ENCODE results near the gene DTNBP1.

Gene DTNBP1

DNA sequence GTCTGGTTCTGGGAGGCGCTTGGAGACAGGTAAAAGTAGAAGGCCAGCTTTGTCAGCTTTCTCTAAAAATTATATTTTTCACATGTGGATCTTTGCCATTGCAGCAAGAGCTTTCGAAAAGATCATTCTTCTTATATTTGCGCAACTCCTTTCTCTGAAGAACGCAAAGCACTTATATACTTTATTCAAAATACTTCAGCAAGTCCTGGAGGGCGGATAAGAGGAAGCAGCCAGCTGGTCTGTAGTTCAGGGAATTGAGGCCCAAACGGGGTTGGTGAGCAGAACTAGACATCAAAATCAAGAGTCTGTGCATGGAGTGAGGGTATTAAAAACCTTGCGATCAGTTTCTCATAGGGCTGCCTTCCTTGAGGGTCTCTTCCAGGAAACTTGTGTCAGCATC is 182.3 kb downstream of the DTNBP1 start:
- H3K4me1 ChIP-seq (ENCODE audit: low read length), result peaks cover 27% of the 10 kb centered on the region
- peaks cover 48% of the 10 kb centered on the region for H3K79me2 ChIP-seq (ENCODE audit: low read length)

GRCh38 chr6:15479761-15480160 is 183.1 kb downstream of the DTNBP1 start:
- Histone ChIP-seq H3K9ac (ENCODE audit: low read length) (no peak overlapping the region), H3K79me2 (ENCODE audit: low read length) (peaks cover 49% of the 10 kb centered on the region), H4K20me1 (ENCODE audit: insufficient read depth, low read length) (no peaks in the 10 kb centered on the region), H3K9me3 (replicated peaks; ENCODE audit: insufficient read depth, low read length) (no peaks in the 10 kb centered on the region), H3K27me3 (replicated peaks; ENCODE audit: insufficient read depth, low read length) (no peaks in the 10 kb centered on the region), H3K27ac (ENCODE audit: low read length) (no peak overlapping the region), H3K4me2 (ENCODE audit: low read depth, low read length) (no peak overlapping the region), H3K4me3 (ENCODE audit: low read length) (no peak overlapping the region), H3F3A (ENCODE audit: insufficient read depth, low read length) (peaks cover 13% of the 10 kb centered on the region), H2AFZ (ENCODE audit: low read length) (no peak overlapping the region), H3K9me2 (replicated peaks; ENCODE audit: insufficient read depth, low read length) (no peaks in the 10 kb centered on the region), H3K4me1 (ENCODE audit: low read length) (peaks cover 30% of the 10 kb centered on the region), H3K36me3 (replicated peaks; ENCODE audit: insufficient read depth, low read length) (no peaks in the 10 kb centered on the region)
- no peak for DNase-seq
- TF ChIP-seq, protein P1, sequence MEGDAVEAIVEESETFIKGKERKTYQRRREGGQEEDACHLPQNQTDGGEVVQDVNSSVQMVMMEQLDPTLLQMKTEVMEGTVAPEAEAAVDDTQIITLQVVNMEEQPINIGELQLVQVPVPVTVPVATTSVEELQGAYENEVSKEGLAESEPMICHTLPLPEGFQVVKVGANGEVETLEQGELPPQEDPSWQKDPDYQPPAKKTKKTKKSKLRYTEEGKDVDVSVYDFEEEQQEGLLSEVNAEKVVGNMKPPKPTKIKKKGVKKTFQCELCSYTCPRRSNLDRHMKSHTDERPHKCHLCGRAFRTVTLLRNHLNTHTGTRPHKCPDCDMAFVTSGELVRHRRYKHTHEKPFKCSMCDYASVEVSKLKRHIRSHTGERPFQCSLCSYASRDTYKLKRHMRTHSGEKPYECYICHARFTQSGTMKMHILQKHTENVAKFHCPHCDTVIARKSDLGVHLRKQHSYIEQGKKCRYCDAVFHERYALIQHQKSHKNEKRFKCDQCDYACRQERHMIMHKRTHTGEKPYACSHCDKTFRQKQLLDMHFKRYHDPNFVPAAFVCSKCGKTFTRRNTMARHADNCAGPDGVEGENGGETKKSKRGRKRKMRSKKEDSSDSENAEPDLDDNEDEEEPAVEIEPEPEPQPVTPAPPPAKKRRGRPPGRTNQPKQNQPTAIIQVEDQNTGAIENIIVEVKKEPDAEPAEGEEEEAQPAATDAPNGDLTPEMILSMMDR (IDR thresholded peaks at IDR 0.05; ENCODE audit: low read length), result no peak
- TF ChIP-seq EZH2 (optimal IDR thresholded peaks at IDR 0.05; ENCODE audit: low read depth, low read length) (no peak), EZH2phosphoT487 (IDR thresholded peaks at IDR 0.05; ENCODE audit: low read length) (no peak)

More for the DNA sequence above, 182.3 kb downstream of the DTNBP1 start:
- H3K9me3 ChIP-seq (replicated peaks; ENCODE audit: insufficient read depth, low read length), result no peaks in the 10 kb centered on the region
- no peak overlapping the region for H3K4me3 ChIP-seq (ENCODE audit: low read length)
- TF ChIP-seq EZH2 (optimal IDR thresholded peaks at IDR 0.05; ENCODE audit: low read depth, low read length), result no peak
- TF ChIP-seq, protein P1 (IDR thresholded peaks at IDR 0.05; ENCODE audit: low read length), result no peak
- no peak for TF ChIP-seq EZH2phosphoT487 (IDR thresholded peaks at IDR 0.05; ENCODE audit: low read length)
- peaks cover 11% of the 10 kb centered on the region for H3F3A ChIP-seq (ENCODE audit: insufficient read depth, low read length)
- no peaks in the 10 kb centered on the region for H3K36me3 ChIP-seq (replicated peaks; ENCODE audit: insufficient read depth, low read length)
- no peaks in the 10 kb centered on the region for H3K27me3 ChIP-seq (replicated peaks; ENCODE audit: insufficient read depth, low read length)
- no peaks in the 10 kb centered on the region for H4K20me1 ChIP-seq (ENCODE audit: insufficient read depth, low read length)
- no peak overlapping the region for H2AFZ ChIP-seq (ENCODE audit: low read length)
- H3K27ac ChIP-seq (ENCODE audit: low read length), result no peak overlapping the region
- H3K9me2 ChIP-seq (replicated peaks; ENCODE audit: insufficient read depth, low read length), result no peaks in the 10 kb centered on the region
- H3K4me2 ChIP-seq (ENCODE audit: low read depth, low read length), result no peak overlapping the region
- no peak for DNase-seq
- H3K9ac ChIP-seq (ENCODE audit: low read length), result no peak overlapping the region

- no peak overlapping the region for H3K9ac ChIP-seq (ENCODE audit: low read length)
- H3K4me2 ChIP-seq (ENCODE audit: low read depth, low read length), result no peak overlapping the region
- DNase-seq, result no peak
- peaks cover 13% of the 10 kb centered on the region for H3F3A ChIP-seq (ENCODE audit: insufficient read depth, low read length)
- no peak overlapping the region for H3K4me3 ChIP-seq (ENCODE audit: low read length)
- no peaks in the 10 kb centered on the region for H3K9me2 ChIP-seq (replicated peaks; ENCODE audit: insufficient read depth, low read length)
- H3K9me3 ChIP-seq (replicated peaks; ENCODE audit: insufficient read depth, low read length), result no peaks in the 10 kb centered on the region
- peaks cover 31% of the 10 kb centered on the region for H3K4me1 ChIP-seq (ENCODE audit: low read length)
- no peak overlapping the region for H2AFZ ChIP-seq (ENCODE audit: low read length)
- H3K27me3 ChIP-seq (replicated peaks; ENCODE audit: insufficient read depth, low read length), result no peaks in the 10 kb centered on the region
- no peak overlapping the region for H3K27ac ChIP-seq (ENCODE audit: low read length)
- H3K36me3 ChIP-seq (replicated peaks; ENCODE audit: insufficient read depth, low read length), result no peaks in the 10 kb centered on the region
- TF ChIP-seq EZH2 (optimal IDR thresholded peaks at IDR 0.05; ENCODE audit: low read depth, low read length) (no peak), EZH2phosphoT487 (IDR thresholded peaks at IDR 0.05; ENCODE audit: low read length) (no peak)
- TF ChIP-seq, protein P1 (IDR thresholded peaks at IDR 0.05; ENCODE audit: low read length), result no peak
- no peaks in the 10 kb centered on the region for H4K20me1 ChIP-seq (ENCODE audit: insufficient read depth, low read length)
- peaks cover 37% of the 10 kb centered on the region for H3K79me2 ChIP-seq (ENCODE audit: low read length)
These were observed 185.1 kb downstream of the DTNBP1 start for GRCh38 chr6:15477746-15478145.
